Activated T-helper 2 cell treated with anti-CD3 and anti-CD28 coated beads, Interferon-gamma antibody, Interleukin-2, Interleukin-4, amounts not matched to agents 10 μg/mL and 5 μg/mL and 100 μg/mL, durations not matched to agents 14 hours and 24 hours and 36 hours (primary cell): ENCODE measurements around the gene SEPTIN5. TPM values are rescaled to one million over a fixed set of nuclear protein-coding genes. Genes with fewer than 3 reads are reported as not detected.

Experiments used
- DNase-seq: peaks from one replicate; pipeline ENCODE4 v3.0.0; 2021; ENCODE audit warnings: low spot score
- H3K27ac Mint-ChIP-seq: one replicate; pipeline ENCODE4 v1.8.0; 2021; ENCODE audit warnings: mixed read lengths
- H3K27me3 Mint-ChIP-seq: one replicate; pipeline ENCODE4 v1.8.0; 2021; ENCODE audit warnings: low read depth, mixed read lengths
- H3K36me3 Mint-ChIP-seq: one replicate; pipeline ENCODE4 v1.8.0; 2021; ENCODE audit warnings: low read depth, mixed read lengths
- H3K4me1 Mint-ChIP-seq: one replicate; pipeline ENCODE4 v1.8.0; 2021; ENCODE audit warnings: low read depth, mixed read lengths
- H3K4me3 Mint-ChIP-seq: one replicate; pipeline ENCODE4 v1.8.0; 2021; ENCODE audit warnings: low read depth, mild to moderate bottlenecking, moderate library complexity, mixed read lengths
- H3K9me3 Mint-ChIP-seq: one replicate; pipeline ENCODE4 v1.8.0; 2021; ENCODE audit warnings: mixed read lengths
- intact Hi-C: fragments of 100-400 bp; cut with micrococcal nuclease; formaldehyde crosslinking; loops from one replicate; pipeline ENCODE4 v1.15.1; 2023
- total RNA-seq: library from RNA; stranded (reverse); gene quantifications from 2 replicates; pipeline ENCODE4 v1.2.3, GENCODE V29; 2022

SEPTIN5 gene
- total RNA-seq: 0.71 and 1.5 TPM in 2 replicates

DNA sequence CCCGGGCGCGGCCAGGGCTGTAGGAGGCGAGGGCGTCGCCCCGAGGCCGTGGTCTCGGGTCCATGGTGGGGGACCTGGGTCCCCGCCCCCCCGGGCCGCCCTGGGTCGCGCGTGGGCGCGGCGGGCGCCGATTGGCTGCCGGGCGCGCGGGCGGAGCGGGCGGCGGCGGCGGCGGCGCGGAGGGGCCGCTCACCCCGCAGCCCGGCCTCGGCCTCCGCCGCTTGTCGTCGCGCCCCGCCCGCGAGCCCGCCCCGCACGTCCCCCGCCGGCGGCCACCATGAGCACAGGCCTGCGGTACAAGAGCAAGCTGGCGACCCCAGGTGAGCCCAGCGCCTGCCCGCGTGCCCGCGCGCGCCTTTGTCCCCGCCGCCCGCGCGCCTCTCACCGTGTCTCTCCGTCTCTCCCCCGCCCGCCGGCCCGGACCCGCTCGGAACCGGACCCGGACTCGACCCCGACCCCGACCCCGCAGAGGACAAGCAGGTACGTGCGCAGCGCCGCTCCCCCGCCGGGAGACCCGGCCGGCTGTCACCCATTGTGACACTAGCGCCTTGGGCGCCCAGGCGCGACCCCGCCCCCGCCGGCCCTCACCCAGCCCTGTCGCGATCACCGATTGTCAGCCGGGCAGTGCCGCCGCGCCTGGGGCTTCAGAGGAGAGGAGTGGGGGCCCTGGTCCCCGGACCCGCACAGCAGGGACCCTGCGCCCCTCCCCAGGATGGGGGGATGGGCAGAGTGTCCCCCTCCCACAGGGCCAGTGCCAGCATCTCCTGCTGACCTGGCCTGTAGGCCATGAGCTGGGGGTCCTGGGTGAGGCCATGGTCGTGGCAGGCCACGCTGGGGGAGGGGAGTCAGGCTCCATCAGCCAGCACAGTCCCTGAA, at the start of gene SEPTIN5:
Gene SEPTIN5 (plus strand): TSS at position 192 of the 876 bp plus-strand sequence. CDS start 86 bp downstream, at position 278.
- peaks cover 30% of the 10 kb centered on the region for H3K27me3 Mint-ChIP-seq
- peaks cover 2% of the 10 kb centered on the region for H3K4me1 Mint-ChIP-seq
- H3K27ac Mint-ChIP-seq: no peak within 1 kb of the TSS
- no peaks in the 10 kb centered on the region for H3K36me3 Mint-ChIP-seq
- intact Hi-C loops: loop anchor here (5.0 kb wide), 1 partner anchor 43 kb away; no protein-coding TSS in a partner anchor
- peak within 1 kb of the TSS; percentile 52 for H3K4me3 Mint-ChIP-seq
- no peaks in the 10 kb centered on the region for H3K9me3 Mint-ChIP-seq
- DNase-seq: no peak

DNA sequence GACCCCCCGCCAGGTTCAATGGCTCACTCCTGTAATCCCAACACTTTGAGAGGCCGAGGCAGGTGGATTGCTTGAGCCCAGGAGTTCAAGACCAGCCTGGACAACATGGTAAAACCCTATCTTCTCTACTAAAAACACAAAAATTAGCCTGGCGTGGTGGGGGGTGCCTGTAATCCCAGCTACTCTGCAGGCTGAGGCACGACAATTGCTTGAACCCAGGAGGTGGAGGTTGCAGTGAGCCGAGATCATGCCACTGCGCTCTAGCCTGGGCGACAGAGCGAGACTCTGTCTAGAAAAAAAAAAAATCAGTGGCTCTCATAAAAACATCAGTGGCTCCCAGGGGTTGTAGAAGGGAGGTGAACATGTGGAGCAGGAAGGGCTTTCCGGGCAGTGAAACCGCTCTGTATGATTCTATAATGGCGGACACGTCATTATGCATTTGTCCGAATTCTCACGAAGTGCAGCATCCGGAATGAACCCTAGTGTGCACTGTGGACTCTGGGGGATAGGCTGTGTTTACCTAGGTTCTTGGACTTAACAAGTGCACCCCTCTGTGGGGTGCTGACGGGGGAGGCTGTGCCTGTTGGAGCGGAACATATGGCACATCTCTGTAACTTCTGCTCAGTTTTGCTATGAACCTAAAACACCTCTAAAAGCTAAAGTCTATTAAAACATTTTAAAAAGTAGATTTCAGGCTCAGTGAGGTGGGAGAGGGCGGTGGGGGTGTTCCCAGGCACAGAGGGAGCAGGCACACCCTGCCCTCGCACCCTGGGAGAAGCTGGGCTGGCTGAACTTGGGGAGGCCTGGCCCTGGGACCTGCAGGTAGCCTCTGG, 49.1 kb upstream of the SEPTIN5 start:
- Mint-ChIP-seq H3K36me3 (no peaks in the 10 kb centered on the region), H3K4me3 (no peak overlapping the region), H3K27ac (no peak overlapping the region), H3K4me1 (no peaks in the 10 kb centered on the region), H3K27me3 (no peaks in the 10 kb centered on the region), H3K9me3 (no peaks in the 10 kb centered on the region)
- DNase-seq: no peak
- intact Hi-C loops: no loop called here

DNA sequence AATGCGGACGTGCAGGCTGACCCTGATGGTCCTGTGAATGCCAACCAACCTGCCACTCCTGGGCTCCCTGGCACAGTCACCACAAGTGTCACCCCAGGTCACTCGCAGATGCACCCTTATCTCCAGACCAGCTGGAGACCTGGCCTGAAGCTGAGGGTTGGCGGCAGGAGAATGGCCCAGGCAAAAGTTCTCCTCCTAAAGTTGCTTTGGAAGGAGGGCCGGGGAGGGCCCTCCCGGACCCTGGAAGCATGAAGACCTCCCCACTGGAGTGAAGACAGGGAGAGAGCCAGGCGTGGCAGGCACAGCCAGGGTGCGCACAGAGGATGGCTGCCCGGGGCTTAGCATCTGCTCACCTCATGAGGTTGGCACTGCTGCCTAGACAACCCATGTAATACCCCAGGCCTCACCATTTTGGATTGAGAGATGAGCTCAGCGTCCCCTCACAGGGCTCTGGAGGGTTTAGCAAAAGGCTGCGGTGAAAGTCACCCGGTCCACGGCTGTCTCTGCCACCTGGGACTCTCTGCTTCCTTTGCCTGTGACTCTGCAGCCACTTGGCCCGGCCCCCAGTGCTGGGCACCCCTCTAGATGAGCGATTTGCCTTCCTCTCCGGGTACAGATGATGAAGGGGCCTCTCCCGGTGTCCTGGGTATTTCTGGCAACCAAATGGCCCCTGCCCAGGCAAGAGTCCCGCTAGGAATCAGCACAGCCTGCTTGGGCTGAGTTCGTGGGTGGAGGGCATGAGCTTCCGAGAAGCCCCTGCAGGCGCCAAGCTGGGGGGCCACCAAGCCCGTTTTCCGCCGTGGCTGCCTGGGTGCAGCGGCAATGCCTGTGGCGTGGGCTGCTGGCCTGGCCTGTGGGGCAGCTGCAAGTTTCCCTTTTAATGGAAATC, 48.3 kb upstream of the SEPTIN5 start:
- Mint-ChIP-seq H3K4me1 (no peaks in the 10 kb centered on the region), H3K27ac (no peak overlapping the region), H3K4me3 (no peak overlapping the region), H3K27me3 (no peaks in the 10 kb centered on the region), H3K36me3 (no peaks in the 10 kb centered on the region), H3K9me3 (no peaks in the 10 kb centered on the region)
- intact Hi-C loops: no loop called here
- DNase-seq: no peak

DNA sequence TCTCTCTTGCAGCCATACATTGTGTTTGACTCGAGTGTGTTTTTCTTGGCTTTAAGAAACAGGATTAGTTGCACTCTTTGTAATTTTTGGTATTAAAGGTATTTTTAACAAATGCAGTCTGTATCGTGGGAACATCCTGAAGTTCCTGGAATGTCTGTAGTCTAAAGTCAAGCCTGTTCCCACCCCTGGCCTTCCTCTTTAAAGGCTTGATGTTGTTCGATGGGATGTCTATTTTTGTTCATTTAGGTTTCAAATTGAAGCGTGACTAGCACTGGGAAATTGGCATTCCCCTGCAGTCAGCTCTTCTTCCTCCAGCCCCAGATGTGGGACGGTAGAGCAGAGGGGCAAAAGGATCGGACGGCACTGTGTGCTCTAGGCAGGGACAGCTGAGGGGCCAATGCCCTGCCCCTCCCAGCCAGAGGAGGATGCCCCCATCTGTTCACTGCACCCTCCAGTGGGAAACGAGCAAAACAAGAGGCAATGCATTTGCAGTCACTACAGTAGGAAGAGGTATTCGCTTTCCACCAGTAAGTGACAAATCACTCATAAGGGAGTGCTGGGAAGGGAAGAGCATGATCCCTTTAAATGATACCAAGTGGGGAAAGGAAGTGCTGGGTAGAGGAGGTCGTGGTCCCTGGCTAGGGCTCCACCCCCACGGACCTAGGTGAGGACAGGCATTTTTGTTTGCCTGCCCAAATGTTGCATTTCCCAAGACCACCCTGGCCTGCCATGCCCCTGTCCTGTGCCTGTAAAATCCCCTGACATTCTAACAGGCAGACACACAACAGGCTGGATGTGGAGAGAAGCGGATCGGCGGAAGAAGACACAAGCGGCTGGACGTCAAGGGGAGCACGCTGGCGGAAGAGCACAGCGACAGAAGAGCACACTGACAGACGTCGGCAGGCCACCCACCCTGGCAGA, 47.4 kb upstream of the SEPTIN5 start:
- no peaks in the 10 kb centered on the region for H3K36me3 Mint-ChIP-seq
- no peaks in the 10 kb centered on the region for H3K4me1 Mint-ChIP-seq
- no peak overlapping the region for H3K27ac Mint-ChIP-seq
- H3K9me3 Mint-ChIP-seq: no peaks in the 10 kb centered on the region
- H3K27me3 Mint-ChIP-seq: no peaks in the 10 kb centered on the region
- no peak overlapping the region for H3K4me3 Mint-ChIP-seq
- intact Hi-C loops: no loop called here
- no peak for DNase-seq

DNA sequence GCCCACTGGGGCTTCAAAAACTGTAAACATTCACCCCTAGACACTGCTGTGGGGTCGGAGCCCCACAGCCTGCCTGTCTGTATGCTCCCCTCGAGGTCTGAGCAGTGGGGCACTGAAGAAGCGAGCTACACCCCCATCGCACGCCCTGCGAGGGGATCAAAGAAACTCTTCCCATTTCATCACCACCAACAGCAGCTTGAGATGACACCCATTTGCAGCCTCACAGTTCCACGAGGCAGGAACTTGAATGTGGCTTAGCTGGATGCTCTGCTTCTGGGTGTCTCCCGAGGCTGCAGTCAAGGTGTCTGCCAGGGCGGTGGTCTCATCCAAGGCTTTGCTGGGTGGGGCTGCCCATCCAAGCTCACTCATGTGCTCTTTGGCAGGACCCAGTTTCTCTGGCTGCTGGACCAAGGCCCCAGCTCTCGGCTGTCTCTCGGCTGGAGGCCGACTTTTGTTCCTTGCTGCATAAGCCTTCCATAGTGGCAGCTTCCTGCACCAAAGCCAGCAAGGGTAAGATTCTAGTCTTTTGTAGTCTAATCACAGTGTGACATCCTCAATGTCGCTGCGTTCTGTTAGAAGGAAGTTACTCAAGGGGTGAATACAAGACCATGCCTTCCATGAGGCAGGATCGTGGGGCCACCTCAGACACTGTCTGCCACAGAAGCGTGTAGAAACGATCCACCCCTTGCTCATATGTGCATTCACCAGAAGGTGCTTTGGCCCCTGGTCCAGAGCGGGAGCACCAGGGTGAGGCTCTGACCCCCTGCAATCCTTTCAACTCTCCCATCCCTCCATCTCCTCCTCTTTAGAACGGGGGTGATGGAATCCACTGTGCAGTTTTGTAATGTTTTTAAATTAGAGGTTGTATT, 46.2 kb upstream of the SEPTIN5 start:
- intact Hi-C loops: no loop called here

DNA sequence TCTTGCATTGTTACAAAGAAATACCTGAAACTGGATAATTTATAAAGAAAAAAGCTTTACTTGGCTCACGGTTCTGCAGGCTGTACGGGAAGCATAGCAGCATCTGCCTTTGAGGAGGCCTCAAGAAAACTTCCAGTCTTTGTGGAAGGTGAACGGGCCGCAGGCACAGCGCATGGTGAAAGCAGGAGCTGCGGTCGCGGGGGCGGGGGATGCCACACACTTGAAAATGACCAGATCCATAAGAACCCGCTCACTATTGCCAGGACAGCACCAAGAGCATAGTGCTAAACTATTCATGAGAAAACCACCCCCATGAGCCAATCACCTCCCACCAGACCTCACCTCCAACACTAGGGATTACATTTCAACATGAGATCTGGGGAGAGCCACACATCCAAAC, 45.6 kb upstream of the SEPTIN5 start:
- no peak for DNase-seq
- Mint-ChIP-seq H3K36me3 (no peaks in the 10 kb centered on the region), H3K27ac (no peak overlapping the region), H3K9me3 (no peaks in the 10 kb centered on the region), H3K4me3 (no peak overlapping the region), H3K27me3 (peaks cover 2% of the 10 kb centered on the region), H3K4me1 (no peaks in the 10 kb centered on the region)
- intact Hi-C loops: no loop called here

More for the DNA sequence above, 46.2 kb upstream of the SEPTIN5 start:
- no peak overlapping the region for H3K27ac Mint-ChIP-seq
- DNase-seq: no peak
- H3K4me1 Mint-ChIP-seq: no peaks in the 10 kb centered on the region
- H3K4me3 Mint-ChIP-seq: no peak overlapping the region
- H3K27me3 Mint-ChIP-seq: peaks cover under 1% of the 10 kb centered on the region
- H3K9me3 Mint-ChIP-seq: no peaks in the 10 kb centered on the region
- no peaks in the 10 kb centered on the region for H3K36me3 Mint-ChIP-seq

DNA sequence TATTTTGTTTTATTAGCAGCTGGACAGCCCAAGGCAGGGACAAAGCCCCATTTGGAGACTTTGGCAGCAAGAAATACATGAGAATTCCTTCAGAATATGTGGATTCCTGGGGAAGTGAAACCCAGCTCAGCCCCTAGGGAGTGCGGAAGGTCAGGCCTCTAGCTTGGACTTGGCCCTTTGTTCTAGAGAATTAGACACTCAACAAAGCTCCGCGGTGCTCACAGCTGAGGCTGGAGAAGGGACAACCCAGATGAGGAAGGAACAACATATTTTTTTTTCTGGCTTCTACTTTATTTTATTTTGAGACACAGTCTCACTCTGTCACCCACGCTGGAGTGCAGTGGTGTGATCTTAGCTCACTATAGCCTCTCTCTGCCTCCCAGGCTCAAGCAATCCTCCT, 44.7 kb upstream of the SEPTIN5 start:
- intact Hi-C loops: no loop called here
- H3K4me1 Mint-ChIP-seq: no peaks in the 10 kb centered on the region

DNA sequence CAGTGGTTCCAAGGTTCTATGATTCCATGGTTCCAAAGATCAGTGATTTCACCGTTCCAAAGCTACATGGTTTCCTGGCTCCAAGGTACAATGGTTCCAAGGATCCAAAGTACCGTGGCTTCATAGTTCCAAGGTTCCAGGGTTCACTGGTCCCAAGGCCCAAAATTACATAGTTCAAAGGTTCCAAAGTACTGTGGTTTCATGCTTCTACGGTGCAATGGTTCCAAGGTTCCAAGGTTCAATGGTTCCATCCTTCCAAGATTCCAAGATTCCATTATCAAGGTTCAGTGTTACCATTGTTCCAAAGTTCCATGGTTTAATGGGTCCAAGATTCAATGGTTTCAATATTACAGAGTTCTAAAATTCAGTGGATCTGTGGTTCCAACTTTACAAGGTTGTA, 43.0 kb upstream of the SEPTIN5 start:
- Mint-ChIP-seq H3K27ac (no peak overlapping the region), H3K36me3 (no peaks in the 10 kb centered on the region), H3K9me3 (no peaks in the 10 kb centered on the region), H3K4me1 (no peaks in the 10 kb centered on the region), H3K27me3 (peaks cover 5% of the 10 kb centered on the region), H3K4me3 (no peak overlapping the region)
- intact Hi-C loops: no loop called here
- DNase-seq: no peak

More for the DNA sequence above, 44.7 kb upstream of the SEPTIN5 start:
- H3K36me3 Mint-ChIP-seq: no peaks in the 10 kb centered on the region
- DNase-seq: no peak
- peaks cover 2% of the 10 kb centered on the region for H3K27me3 Mint-ChIP-seq
- no peak overlapping the region for H3K27ac Mint-ChIP-seq
- no peaks in the 10 kb centered on the region for H3K9me3 Mint-ChIP-seq
- H3K4me3 Mint-ChIP-seq: no peak overlapping the region

DNA sequence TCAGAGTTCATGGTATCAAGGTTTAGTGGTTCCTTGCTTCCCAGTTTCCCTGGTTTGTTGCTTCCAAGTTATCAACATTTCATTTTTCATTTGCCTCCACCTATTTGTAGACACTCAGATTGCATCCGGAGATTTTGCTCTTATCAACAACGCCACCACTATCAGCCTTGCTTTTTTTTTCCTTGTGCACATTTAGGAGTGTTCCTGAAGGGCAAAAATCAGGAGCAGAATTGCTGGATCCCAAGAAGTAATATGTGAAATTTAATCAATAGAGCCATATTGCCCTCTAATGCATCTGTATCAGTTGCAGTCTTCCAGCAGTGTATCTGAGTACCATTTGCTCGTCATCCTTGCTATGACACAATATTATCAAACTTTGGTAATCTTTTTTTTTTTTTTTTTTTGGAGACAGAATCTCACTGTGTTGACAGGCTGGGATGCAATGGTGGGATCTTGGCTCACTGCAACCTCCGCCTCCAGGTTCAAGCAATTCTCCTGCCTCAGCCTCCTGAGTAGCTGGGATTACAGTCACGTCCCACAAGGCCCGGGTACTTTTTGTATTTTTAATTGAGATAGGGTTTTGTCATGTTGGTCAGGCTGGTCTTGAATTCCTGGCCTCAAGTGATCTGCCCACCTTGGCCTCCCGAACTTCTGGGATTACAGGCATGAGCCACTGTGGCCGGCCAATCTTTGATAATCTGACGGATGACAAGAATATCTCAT, 42.1 kb upstream of the SEPTIN5 start:
- H3K4me3 Mint-ChIP-seq: no peak overlapping the region
- H3K36me3 Mint-ChIP-seq: no peaks in the 10 kb centered on the region
- intact Hi-C loops: no loop called here
- no peak overlapping the region for H3K27ac Mint-ChIP-seq
- H3K9me3 Mint-ChIP-seq: no peaks in the 10 kb centered on the region
- peaks cover 5% of the 10 kb centered on the region for H3K27me3 Mint-ChIP-seq
- H3K4me1 Mint-ChIP-seq: no peaks in the 10 kb centered on the region
- DNase-seq: no peak

DNA sequence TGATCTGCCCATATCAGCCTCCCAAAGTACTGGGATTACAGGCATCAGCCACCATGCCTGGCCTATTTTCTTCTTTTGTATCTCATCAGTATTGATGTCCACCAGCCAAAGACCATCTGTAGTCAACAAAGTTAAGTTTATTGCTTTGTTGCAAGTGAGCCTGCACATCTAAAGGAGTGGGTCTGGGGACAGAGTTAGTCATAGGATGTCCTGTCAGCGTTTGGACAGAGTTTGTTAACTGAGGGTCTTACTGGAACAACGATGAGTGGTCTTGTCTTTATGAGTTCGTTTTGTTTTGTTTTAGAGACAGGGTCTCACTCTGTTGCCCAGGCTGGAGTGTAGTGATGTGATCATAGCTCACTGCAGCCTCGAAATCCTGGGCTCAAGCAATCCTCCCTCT, 40.6 kb upstream of the SEPTIN5 start:
- H3K4me3 Mint-ChIP-seq: no peak overlapping the region
- no peak overlapping the region for H3K27ac Mint-ChIP-seq
- H3K4me1 Mint-ChIP-seq: no peaks in the 10 kb centered on the region
- DNase-seq: no peak
- peaks cover 5% of the 10 kb centered on the region for H3K27me3 Mint-ChIP-seq
- no peaks in the 10 kb centered on the region for H3K36me3 Mint-ChIP-seq
- intact Hi-C loops: no loop called here
- H3K9me3 Mint-ChIP-seq: no peaks in the 10 kb centered on the region
